ENCODE results near the gene KCTD11.
"Not testable (repeated sequence)": the region's sequence is repeated elsewhere in the genome, so short reads cannot be mapped to it uniquely, and the experiment has no call there.

The KCTD11 gene

GRCh38 chr17:7341842-7342241 is 10.1 kb upstream of the KCTD11 start:
- no peak for DNase-seq

GRCh38 chr17:7343250-7343649 is 8.7 kb upstream of the KCTD11 start:
- DNase-seq, result no peak

- no peak for DNase-seq
Measured at GRCh38 chr17:7346761-7347614, 5.0 kb upstream of the KCTD11 start.

GRCh38 chr17:7347630-7348477 is 4.1 kb upstream of the KCTD11 start:
- no peak for DNase-seq

- no peak for DNase-seq
Measured at GRCh38 chr17:7348478-7349242, 3.3 kb upstream of the KCTD11 start.

GRCh38 chr17:7352503-7352889 is 534 bp downstream of the KCTD11 start:
- DNase-seq, result no peak

- peak in 1 of 56 donors; percentile 5 for DNase-seq
Measured at GRCh38 chr17:7352910-7353635, 1.1 kb downstream of the KCTD11 start.

- DNase-seq, result peak in 11 of 56 donors; percentile 10 to 67 (median 36)
Measured at GRCh38 chr17:7354262-7354843, 2.4 kb downstream of the KCTD11 start.

- peak in 46 of 56 donors; percentile 22 to 88 (median 62) for DNase-seq
Measured at GRCh38 chr17:7355053-7355452, 3.1 kb downstream of the KCTD11 start, which contains the start of gene TMEM95. Gene TMEM95 (plus strand): TSS chr17:7355156. CDS start chr17:7355205, 49 bp downstream.

- DNase-seq, result no peak
Measured at GRCh38 chr17:7355573-7355972, 3.6 kb downstream of the KCTD11 start.

GRCh38 chr17:7356072-7356549 is 4.1 kb downstream of the KCTD11 start:
- peak in 45 of 56 donors; percentile 14 to 79 (median 48) for DNase-seq

- peak in 7 of 56 donors; percentile 21 to 42 (median 30) for DNase-seq
Measured at GRCh38 chr17:7356756-7357155, 4.8 kb downstream of the KCTD11 start.

GRCh38 chr17:7357381-7357780 is 5.4 kb downstream of the KCTD11 start:
- no peak for DNase-seq

- DNase-seq, result no peak
Measured at GRCh38 chr17:7361906-7362305, 9.9 kb downstream of the KCTD11 start.

- DNase-seq, result no peak
Measured at GRCh38 chr17:7363311-7363710, 11.3 kb downstream of the KCTD11 start.

GRCh38 chr17:7365963-7366362 is 14.0 kb downstream of the KCTD11 start:
- peak in 2 of 56 donors; percentile 14 to 20 for DNase-seq

- DNase-seq, result no peak
Measured at GRCh38 chr17:7367083-7367482, 15.1 kb downstream of the KCTD11 start.

- DNase-seq, result peak in 13 of 56 donors; percentile 10 to 68 (median 44)
Measured at GRCh38 chr17:7367918-7368598, 16.1 kb downstream of the KCTD11 start.

GRCh38 chr17:7368599-7368994 is 16.6 kb downstream of the KCTD11 start:
- DNase-seq, result not testable (repeated sequence)
